SU-DHL-6 (cell line): Measurements from ENCODE around the gene FARP2.
"Not testable (repeated sequence)": the region's sequence is repeated elsewhere in the genome, so short reads cannot be mapped to it uniquely, and the experiment has no call there.

Source experiments
- H2AFZ ChIP-seq: fragments of 200-600 bp; sonication (generic); 2 replicates; pipeline ENCODE4 v1.6.1; 2014; ENCODE audit warnings: low read depth, mild to moderate bottlenecking, moderate library complexity, mixed read lengths, antibody characterized with exemption, low read length; ENCODE audit not compliant: severe bottlenecking
- H3F3A ChIP-seq: fragments of 200-600 bp; shearing (Covaris generic); 2 replicates; pipeline ENCODE4 v1.6.0; 2016; ENCODE audit warnings: antibody characterized with exemption, mild to moderate bottlenecking; ENCODE audit not compliant: insufficient read depth
- H3K27ac ChIP-seq: fragments of 200-600 bp; sonication (generic); 2 replicates; pipeline ENCODE4 v1.5.1; 2016; ENCODE audit warnings: low read depth, mild to moderate bottlenecking, low read length, moderate library complexity, mixed read lengths
- H3K27me3 ChIP-seq: fragments of 200-600 bp; sonication (generic), shearing (Covaris generic); 2 replicates; pipeline ENCODE4 v1.6.0; 2014; ENCODE audit warnings: mild to moderate bottlenecking, low read length
- H3K36me3 ChIP-seq: fragments of 200-600 bp; sonication (generic); 2 replicates; pipeline ENCODE4 v1.6.1; 2014; ENCODE audit warnings: mild to moderate bottlenecking, low read length, mixed read lengths
- H3K4me2 ChIP-seq: fragments of 300-600, 200-600 bp; shearing (Covaris generic), sonication (generic); 2 replicates; pipeline ENCODE4 v1.6.0; 2014; ENCODE audit warnings: low read length, low read depth, mild to moderate bottlenecking; ENCODE audit not compliant: poor library complexity, severe bottlenecking
- H3K4me3 ChIP-seq: fragments of 200-600 bp; sonication (generic); 2 replicates; pipeline ENCODE4 v1.5.1; 2014; ENCODE audit warnings: antibody characterized with exemption, low read length, mild to moderate bottlenecking, mixed read lengths; ENCODE audit not compliant: insufficient read depth, poor library complexity, severe bottlenecking
- H3K79me2 ChIP-seq: fragments of 200-600 bp; sonication (generic); 2 replicates; pipeline ENCODE4 v1.6.1; 2014; ENCODE audit warnings: mild to moderate bottlenecking, low read length, moderate library complexity; ENCODE audit not compliant: insufficient read depth
- H3K9ac ChIP-seq: fragments of 200-600 bp; sonication (generic); 2 replicates; pipeline ENCODE4 v1.7.0; 2014; ENCODE audit warnings: mild to moderate bottlenecking, low read length
- H3K9me2 ChIP-seq: fragments of 200-600 bp; sonication (generic); replicated peaks from 2 replicates; pipeline ENCODE4 v1.6.1; 2014; ENCODE audit warnings: low read length; ENCODE audit not compliant: insufficient read depth
- H3K9me3 ChIP-seq: fragments of 200-600 bp; sonication (generic); 2 replicates; pipeline ENCODE4 v1.6.1; 2014; ENCODE audit warnings: low read length, mixed read lengths; ENCODE audit not compliant: insufficient read depth
- H4K20me1 ChIP-seq: fragments of 200-600 bp; sonication (generic); 2 replicates; pipeline ENCODE4 v1.6.1; 2014; ENCODE audit warnings: low read depth, mild to moderate bottlenecking, antibody characterized with exemption, low read length, moderate library complexity, mixed read lengths
- EZH2phosphoT487 ChIP-seq: fragments of 200-600 bp; sonication (generic), shearing (Covaris generic); conservative IDR thresholded peaks from 2 replicates; pipeline ENCODE4 v1.6.1; 2018; ENCODE audit warnings: mild to moderate bottlenecking, antibody characterized with exemption, low read length, moderate library complexity, mixed read lengths
- TF ChIP-seq, protein P1 (sequence below): fragments of 200-600 bp; sonication (generic); IDR thresholded peaks from one replicate; pipeline ENCODE4 v1.5.1; 2017; ENCODE audit warnings: antibody characterized with exemption, mild to moderate bottlenecking, low read length, moderate library complexity; ENCODE audit not compliant: insufficient read depth, poor library complexity, severe bottlenecking

FARP2 gene

DNA sequence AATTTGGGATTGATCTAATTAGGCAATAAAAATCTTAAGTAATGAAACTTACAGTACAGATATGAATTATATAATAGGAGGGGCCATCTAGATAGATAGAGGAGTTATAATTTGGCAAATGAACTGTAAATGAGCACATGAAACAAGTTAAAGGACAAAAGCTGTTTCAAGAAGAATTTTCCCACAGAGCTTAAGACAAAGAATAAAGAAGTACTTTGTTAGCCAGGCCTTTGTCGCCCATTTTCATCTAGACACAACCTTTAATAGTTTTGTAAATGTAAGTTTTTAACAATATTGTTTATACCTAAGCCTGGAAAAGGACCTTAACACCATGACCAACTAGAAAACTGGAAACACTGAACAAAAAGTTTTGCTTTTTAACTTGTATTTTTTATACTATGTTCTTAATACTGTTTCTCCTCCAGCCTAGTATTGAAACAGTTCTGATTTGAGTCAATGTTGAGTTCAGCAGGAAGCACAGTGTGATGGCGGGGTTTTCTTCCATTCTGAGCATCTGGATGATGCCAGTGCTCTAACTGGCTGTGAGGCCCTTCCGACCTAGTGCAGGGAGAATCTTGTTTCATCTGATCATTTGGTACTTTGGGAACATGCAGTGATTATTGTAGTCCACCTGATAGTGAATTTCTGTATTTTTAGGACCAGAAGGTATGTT, 37.6 kb downstream of the FARP2 start:
- TF ChIP-seq, protein P1, sequence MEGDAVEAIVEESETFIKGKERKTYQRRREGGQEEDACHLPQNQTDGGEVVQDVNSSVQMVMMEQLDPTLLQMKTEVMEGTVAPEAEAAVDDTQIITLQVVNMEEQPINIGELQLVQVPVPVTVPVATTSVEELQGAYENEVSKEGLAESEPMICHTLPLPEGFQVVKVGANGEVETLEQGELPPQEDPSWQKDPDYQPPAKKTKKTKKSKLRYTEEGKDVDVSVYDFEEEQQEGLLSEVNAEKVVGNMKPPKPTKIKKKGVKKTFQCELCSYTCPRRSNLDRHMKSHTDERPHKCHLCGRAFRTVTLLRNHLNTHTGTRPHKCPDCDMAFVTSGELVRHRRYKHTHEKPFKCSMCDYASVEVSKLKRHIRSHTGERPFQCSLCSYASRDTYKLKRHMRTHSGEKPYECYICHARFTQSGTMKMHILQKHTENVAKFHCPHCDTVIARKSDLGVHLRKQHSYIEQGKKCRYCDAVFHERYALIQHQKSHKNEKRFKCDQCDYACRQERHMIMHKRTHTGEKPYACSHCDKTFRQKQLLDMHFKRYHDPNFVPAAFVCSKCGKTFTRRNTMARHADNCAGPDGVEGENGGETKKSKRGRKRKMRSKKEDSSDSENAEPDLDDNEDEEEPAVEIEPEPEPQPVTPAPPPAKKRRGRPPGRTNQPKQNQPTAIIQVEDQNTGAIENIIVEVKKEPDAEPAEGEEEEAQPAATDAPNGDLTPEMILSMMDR = no peak
- no peak for TF ChIP-seq EZH2phosphoT487
- H3K9ac ChIP-seq = no peak overlapping the region
- H3K79me2 ChIP-seq = no peaks in the 10 kb centered on the region
- H3K9me2 ChIP-seq = no peaks in the 10 kb centered on the region
- no peaks in the 10 kb centered on the region for H4K20me1 ChIP-seq
- no peaks in the 10 kb centered on the region for H3K36me3 ChIP-seq
- H3K9me3 ChIP-seq = no peaks in the 10 kb centered on the region
- H3F3A ChIP-seq = no peaks in the 10 kb centered on the region
- no peak overlapping the region for H3K27ac ChIP-seq
- no peaks in the 10 kb centered on the region for H3K27me3 ChIP-seq
- no peak overlapping the region for H2AFZ ChIP-seq
- H3K4me3 ChIP-seq = no peak overlapping the region
- no peak overlapping the region for H3K4me2 ChIP-seq

DNA sequence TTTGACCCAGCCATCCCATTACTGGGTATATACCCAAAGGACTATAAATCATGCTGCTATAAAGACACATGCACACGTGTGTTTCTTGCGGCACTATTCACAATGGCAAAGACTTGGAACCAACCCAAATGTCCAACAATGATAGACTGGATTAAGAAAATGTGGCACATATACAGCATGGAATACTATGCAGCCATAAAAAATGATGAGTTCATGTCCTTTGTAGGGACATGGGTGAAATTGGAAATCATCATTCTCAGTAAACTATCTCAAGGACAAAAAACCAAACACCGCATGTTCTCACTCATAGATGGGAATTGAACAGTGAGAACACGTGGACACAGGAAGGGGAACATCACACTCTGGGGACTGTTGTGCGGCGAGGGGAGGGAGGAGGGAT, 40.7 kb downstream of the FARP2 start:
- H3K27ac ChIP-seq, H2AFZ ChIP-seq, H3K4me3 ChIP-seq, H3K9me2 ChIP-seq, H4K20me1 ChIP-seq, H3K9ac ChIP-seq, H3F3A ChIP-seq, H3K27me3 ChIP-seq, H3K4me2 ChIP-seq, H3K36me3 ChIP-seq, H3K9me3 ChIP-seq, H3K79me2 ChIP-seq: not testable (repeated sequence)

DNA sequence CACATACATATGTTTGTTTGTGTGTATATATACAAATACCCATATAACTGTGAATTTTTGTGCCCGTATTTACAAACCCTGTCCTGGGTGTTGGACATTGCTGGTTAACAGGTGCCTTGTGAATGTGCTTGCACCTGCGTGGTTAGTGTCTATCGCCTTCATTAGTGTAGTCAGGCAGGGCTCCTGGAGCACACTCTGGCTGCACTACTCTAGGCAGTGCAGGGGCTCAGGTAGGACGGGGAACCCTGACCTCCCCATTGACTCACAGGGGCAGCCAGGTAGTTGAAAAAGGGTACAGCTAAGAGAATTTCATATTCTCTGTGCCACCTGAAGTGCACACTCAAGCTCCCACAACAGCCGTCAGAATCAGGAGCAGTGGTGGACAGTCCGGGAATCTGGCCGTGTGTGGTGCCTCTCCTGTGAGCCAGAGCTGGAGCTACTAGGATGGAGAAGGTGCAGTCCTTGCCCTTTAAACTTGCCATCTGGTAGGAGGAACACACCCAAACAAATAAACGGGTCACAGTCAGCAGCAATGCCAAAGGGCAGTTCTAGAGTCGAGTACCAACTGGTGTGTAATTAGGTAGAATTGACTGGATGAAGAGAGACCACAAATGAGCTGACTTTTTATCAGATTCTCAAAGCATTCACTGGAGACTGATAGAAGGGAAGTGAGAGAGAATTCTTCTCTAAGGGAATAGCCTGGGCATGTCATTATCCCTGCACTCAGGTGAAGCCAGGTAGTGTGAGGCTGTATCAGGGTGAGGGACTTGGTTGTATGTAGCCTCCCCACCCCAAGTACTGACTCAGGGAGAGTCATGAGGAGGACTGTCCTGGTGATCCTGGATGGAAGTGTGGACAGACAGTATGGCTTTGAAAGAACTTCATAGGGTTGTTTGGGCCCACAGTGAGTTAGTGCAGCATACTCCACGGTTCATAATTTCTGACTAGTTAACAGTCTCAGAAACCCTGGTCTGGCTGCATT, 44.1 kb downstream of the FARP2 start:
- no peaks in the 10 kb centered on the region for H3F3A ChIP-seq
- no peaks in the 10 kb centered on the region for H3K9me2 ChIP-seq
- no peak overlapping the region for H3K4me2 ChIP-seq
- H2AFZ ChIP-seq = no peak overlapping the region
- no peak overlapping the region for H3K4me3 ChIP-seq
- TF ChIP-seq EZH2phosphoT487 = no peak
- TF ChIP-seq, protein P1 = no peak
- H3K79me2 ChIP-seq = no peaks in the 10 kb centered on the region
- H3K36me3 ChIP-seq = no peaks in the 10 kb centered on the region
- no peak overlapping the region for H3K27ac ChIP-seq
- no peaks in the 10 kb centered on the region for H3K27me3 ChIP-seq
- H4K20me1 ChIP-seq = no peaks in the 10 kb centered on the region
- no peak overlapping the region for H3K9ac ChIP-seq
- no peaks in the 10 kb centered on the region for H3K9me3 ChIP-seq

DNA sequence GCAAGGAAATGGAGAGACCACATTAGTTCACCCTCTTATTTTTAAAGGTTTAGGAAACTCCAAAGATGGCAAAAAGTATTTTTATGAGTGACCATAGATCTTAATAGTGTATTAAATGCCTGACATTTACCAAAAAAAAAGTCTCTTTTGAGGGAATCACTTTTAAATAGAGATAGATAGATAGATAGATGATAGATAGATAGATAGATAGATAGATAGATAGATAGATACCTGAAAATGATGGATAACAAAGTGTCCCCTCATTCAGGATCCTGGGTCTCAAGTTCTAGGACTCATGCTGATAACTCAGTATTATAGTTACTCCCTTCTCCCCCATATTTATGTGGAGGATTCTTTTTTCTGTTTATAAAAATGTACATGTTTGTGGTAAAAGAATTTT, 52.8 kb downstream of the FARP2 start:
- Histone ChIP-seq H3K9me3 (no peaks in the 10 kb centered on the region), H3F3A (no peaks in the 10 kb centered on the region), H3K27ac (no peak overlapping the region), H3K4me2 (no peak overlapping the region), H3K27me3 (no peaks in the 10 kb centered on the region), H4K20me1 (no peaks in the 10 kb centered on the region), H3K79me2 (no peaks in the 10 kb centered on the region), H2AFZ (no peak overlapping the region), H3K4me3 (no peak overlapping the region), H3K36me3 (no peaks in the 10 kb centered on the region), H3K9ac (no peak overlapping the region), H3K9me2 (no peaks in the 10 kb centered on the region)
- TF ChIP-seq, protein P1 = no peak
- TF ChIP-seq EZH2phosphoT487 = no peak
